Measurements from ENCODE around the gene GDI1.

GRCh38 chrX:154446430-154446829 is 9.5 kb downstream of the GDI1 start:
- no peak for TF ChIP-seq POLR2A (IDR thresholded peaks at IDR 0.05; ENCODE audit: low read depth, low read length)
- no peak for TF ChIP-seq CHD1 (IDR thresholded peaks at IDR 0.05; ENCODE audit: low read depth, low read length)
- no peak for TF ChIP-seq ELK1 (IDR thresholded peaks at IDR 0.05; ENCODE audit: borderline replicate concordance, low read depth, low read length)
- no peak for TF ChIP-seq FOS (IDR thresholded peaks at IDR 0.05; ENCODE audit: low read depth, low read length)
- TF ChIP-seq CTCF (conservative IDR thresholded peaks at IDR 0.05; ENCODE audit: low read depth, low read length) = no peak
- no peak for TF ChIP-seq USF2 (IDR thresholded peaks at IDR 0.05; ENCODE audit: low read depth, low read length)
- TF ChIP-seq RAD21 (IDR thresholded peaks at IDR 0.05; ENCODE audit: low read length) = no peak
- no peak for TF ChIP-seq MXI1 (IDR thresholded peaks at IDR 0.05; ENCODE audit: borderline replicate concordance, low read depth, low read length)
- no peak for TF ChIP-seq MAFK (IDR thresholded peaks at IDR 0.05; ENCODE audit: low read depth, low read length)
- TF ChIP-seq CEBPB (IDR thresholded peaks at IDR 0.05; ENCODE audit: low read depth, low read length) = no peak
- TF ChIP-seq SMC3 (IDR thresholded peaks at IDR 0.05; ENCODE audit: low read depth, low read length) = no peak
- TF ChIP-seq RCOR1 (IDR thresholded peaks at IDR 0.05; ENCODE audit: insufficient replicate concordance, low read length) = no peak
- no peak for TF ChIP-seq RFX5 (IDR thresholded peaks at IDR 0.05; ENCODE audit: low read depth, low read length)
- TF ChIP-seq NFE2L2 (IDR thresholded peaks at IDR 0.05; ENCODE audit: low read depth, low read length) = no peak
